GM18870 (cell line): ENCODE data around the gene PPP1R8.
"Not testable (repeated sequence)": the region's sequence is repeated elsewhere in the genome, so short reads cannot be mapped to it uniquely, and the experiment has no call there.

ENCODE experiments used
- ATAC-seq: cut with Tn5 transposase; IDR thresholded peaks from one replicate; pipeline ENCODE4 v1.9.1; 2021; ENCODE audit warnings: moderate library complexity; ENCODE audit not compliant: unreplicated experiment

PPP1R8 gene

DNA sequence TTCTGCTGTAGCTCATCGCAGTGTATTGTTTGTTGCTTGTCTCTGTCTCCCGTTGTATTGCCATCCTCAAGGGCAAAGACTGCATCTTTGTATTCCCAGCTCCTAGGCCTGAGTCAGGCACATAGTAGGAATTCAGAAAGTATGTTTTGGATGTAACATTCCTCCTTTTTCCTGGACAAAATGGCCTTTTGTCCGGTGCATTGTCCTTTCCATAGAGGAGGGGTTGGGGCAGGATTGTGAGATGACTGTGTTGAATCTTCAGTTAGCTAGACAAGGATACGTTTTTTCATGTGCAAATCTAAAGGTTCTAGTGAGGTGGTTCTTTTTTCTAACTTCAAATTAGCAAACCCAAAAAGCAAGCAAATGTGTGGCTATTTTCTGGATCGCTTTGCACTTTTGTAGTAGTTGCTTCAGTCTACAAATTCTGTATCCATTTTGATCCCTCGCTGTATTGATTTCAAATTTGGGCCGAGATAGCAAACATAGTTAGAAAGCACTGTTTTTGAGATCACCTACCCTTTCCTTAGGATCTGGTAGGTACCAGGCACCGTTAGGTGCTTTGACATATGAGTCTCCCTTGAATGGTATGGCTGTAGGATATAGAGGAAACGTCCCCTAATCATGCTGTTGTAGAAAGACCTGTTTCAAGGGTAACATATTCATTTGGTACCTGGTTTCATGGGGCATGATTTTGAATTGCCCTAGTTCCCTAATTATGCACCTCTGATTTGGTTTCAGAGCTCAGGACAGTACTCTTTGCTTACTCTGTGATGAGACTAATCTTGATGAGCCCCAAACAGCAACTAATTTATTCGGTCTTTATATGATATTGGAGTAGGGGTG, 1.2 kb downstream of the PPP1R8 start:
- ATAC-seq, result no peak

DNA sequence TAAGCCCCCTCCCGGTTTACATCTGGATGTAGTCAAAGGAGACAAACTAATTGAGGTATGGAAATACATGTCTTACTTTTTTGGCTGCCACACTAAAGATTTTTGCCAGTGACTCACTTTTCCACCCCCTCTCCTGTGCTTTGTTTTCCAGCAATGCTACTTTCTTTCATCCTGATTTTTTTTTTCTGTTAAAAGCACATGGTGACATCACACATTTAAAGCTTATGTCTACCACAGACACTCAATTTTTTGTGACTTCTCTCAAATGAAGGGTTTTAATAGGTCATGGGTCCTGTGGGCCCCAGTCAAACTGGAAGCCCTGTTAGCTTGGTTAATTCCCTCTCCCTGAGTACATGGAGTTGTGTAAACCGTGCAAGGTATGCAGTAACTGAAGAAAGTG, 2.2 kb downstream of the PPP1R8 start:
- ATAC-seq, result no peak

DNA sequence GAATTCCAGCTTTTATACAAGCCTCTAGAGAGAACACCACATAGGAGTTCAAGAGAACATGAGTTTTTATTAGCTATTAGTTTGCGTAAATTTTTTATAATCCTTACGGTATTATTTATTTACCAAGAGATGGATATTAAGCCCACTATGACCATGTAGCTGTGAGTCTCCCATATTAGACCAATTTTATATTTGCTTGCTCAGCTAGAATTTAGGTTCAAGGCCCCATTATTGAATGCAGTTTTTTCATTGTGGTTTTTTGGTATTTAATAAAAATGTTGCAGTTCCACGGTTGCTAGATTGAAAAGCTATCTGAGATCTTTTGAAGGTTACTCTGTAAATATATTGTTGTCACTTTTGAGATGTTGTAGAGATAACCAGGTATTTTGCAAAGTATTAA, 2.9 kb downstream of the PPP1R8 start:
- no peak for ATAC-seq

DNA sequence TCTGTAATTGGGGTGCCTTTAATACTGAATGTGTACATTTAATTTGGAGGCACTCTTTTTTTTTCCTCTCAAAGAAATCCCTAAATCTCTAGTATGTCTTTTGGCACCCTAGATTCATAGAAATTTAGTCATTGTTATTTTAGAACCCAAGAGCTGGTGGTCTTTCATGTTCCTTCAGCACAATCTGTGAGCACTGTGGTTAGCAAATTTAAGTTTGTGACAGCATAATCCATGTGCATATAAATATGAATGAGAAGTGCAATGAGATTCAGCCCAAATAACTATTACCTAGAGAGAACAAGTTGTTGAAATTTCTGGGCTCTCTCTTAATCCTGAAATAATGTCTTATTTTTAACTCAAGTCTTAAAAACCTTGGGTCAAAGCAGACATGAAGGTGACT, 4.5 kb downstream of the PPP1R8 start:
- no peak for ATAC-seq

DNA sequence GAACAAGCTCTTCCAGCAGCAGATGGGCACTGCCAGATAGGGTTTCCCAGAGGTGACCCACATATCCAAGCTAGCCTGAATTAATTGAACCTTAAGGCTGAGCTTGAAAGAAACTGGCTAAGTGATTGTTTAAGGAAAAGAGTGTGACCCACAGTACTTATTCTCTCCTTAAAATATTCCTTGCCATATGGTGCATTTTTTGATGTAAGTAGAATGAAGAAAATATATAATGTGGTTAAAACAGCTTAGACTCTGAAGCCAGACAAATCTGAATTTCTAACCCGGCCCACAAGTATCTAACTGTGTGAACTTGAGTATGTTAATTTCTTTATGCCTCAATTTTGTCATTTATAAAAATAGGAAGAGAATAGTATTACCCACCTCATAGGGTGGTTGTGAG, 4.9 kb downstream of the PPP1R8 start:
- no peak for ATAC-seq

DNA sequence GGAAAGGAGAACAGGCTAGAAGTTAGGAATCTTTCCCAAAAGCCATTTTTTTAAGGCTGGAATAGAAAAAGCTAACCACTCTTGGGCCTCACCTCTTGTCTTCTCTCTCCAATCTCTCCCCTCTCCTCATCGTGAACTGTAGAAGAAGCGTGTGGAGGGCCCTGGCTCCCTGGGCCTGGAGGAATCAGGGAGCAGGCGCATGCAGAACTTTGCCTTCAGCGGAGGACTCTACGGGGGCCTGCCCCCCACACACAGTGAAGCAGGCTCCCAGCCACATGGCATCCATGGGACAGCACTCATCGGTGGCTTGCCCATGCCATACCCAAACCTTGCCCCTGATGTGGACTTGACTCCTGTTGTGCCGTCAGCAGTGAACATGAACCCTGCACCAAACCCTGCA, 19.4 kb downstream of the PPP1R8 start:
- no peak for ATAC-seq

DNA sequence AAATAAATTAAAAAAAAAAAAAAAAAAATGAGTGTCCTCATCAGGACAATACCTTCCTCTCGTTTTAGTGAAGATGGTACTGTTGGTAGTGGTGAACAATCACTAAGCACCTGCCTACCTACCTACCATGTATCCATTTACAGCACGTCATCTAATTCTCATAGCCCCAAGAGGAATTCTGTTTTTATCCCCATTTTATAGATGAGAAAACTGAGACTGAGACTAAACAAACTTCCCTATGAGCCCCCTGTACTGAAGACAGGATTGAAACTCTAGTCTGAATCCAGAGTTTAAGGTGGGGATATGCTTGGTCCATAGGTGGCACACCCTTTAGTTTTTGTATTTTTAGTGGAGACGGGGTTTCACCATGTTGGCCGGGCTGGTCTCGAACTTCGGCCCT, 24.5 kb downstream of the PPP1R8 start:
- ATAC-seq, result no peak

DNA sequence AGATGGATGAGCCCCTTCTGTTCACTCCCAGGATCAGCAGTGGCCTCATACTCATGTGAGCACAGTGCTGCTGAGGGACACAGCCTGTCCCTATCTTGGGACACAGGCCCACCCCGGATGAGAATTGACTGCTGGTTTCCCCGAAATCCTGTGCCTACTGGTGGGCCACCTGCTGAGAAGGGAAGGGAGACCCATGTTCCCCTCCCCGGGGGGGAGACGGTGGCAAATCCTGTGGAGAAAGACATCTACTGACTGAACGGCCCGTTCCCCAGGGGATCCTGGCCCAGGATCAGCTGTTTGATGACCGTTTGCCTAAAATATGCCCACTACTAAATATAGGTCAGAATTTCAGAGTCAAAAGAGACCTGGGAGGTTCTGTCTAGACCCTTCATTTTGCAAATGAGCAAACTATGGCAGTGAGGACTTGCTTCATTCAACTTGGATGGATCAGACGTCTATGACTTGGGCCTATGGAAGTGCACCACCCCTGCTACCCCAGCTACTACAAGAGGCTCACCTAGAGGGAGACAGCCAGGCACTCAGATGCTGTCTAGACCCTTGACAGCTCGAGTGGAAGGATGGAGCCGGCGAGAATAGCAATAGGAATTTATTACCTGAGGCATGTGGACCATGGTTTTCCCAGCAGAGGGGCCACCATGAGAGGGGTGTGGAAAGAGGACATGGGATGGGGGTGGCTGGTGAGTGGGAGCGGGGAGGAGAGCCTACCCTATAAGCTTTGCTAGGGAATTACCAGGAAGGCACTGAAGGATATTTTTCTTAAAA, 26.2 kb downstream of the PPP1R8 start:
- ATAC-seq, result no peak

DNA sequence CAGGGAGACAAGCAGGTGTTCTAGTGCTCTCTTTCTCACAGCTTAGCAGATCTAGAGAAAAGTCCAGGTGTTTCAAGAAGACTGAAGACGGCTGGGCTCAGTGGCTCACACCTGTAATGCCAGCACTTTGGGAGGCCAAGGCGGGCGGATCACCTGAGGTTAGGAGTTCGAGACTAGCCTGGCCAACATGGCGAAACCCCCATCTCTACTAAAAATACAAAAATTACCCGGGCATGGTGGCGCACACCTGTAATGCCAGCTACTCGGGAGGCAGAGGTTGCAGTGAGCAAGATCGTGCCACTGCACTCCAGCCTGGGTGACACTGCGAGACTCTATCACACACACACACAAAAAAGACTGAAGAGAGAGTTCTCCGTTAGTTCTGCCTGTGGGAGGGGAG, 27.0 kb downstream of the PPP1R8 start:
- not testable (repeated sequence) for ATAC-seq

DNA sequence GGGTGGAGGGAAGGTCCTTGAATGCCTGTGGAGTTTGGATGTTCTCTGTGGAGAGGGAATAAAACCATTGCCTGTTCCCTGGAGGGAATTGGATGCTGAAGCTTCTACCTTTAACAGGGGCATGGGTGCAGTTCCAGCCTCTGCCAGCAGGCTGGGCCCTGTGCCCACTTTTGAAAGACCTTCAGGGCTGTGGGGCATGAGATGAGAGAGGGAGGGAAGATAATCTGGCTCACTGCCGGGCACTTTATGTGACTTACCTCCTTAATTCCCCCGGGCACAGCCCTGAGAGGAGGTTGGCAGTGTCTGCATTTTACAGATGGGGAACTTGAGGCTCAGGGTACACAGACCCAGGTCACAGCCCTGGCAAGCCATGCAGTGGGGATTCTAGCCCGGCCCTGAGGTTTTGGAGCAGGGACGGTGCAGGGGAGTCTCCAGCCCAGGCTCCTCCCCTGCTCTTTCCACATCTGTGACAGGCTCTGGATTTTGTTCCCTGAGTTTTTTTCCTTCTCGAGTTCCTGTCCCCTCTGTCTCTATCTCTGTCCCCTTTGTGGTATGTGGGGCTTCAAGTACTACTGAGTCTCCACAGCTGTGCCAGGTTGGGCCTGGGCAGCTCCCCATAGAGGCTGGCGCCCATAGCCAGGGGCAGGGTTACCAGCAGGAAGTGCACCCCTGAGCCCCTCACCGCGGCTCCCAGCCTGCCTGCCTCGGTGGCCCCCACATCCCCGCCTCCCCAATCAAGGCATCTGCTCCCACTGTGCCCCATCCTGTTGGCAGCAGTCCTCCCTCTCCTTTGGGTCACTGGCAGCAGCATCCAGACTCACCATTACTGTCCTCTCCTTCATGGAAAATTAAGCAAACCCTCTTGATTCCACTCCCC, 27.7 kb downstream of the PPP1R8 start:
- no peak for ATAC-seq

DNA sequence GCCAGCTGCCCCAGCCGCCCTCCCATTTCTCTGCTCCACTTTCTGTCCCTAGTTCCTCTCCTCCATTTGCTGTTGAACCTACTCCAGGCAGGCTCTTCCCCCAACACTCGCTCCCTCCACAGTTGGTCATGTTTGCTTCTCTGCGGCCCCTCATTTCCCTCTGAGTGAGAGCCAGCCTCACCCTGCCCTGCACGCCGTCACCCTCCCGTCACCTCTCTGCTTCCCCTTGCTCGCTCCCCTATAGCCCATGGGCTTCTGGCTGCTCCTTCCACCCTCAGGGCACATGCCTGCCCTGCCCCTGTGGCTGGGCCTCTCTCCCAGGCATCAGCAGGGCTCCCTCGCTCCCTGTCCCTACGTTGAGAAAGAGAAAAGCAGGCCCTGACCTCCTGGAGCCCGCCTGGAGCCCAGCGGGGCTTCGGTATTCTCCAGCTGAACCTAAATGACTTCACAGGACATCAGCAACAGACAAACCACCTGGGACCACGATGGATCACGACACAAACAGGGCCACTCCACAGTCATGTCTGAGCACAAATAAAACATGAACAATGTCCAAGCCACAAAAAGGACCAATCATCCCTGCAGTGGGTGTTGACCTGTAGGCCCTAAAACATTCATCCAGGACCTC, 28.5 kb downstream of the PPP1R8 start:
- ATAC-seq, result no peak

DNA sequence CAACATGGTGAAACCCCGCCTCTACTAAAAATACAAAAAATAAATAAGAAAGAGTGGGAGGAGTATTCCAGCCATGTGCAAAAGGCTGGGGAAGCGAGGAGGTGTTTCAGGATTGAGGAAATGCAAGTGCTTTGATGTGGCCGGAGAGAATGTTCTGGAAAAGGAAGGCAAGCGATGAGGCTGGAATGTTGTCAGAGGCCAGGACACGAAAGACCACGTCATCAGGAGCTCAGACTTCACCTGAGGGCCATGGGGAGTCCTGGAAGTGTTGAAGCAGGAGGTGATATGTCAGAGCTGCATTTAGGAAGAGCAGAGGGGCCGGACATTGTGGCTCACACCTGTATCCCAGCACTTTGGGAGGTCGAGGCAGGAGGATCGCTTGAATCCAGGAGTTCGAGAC, 30.9 kb downstream of the PPP1R8 start:
- no peak for ATAC-seq

DNA sequence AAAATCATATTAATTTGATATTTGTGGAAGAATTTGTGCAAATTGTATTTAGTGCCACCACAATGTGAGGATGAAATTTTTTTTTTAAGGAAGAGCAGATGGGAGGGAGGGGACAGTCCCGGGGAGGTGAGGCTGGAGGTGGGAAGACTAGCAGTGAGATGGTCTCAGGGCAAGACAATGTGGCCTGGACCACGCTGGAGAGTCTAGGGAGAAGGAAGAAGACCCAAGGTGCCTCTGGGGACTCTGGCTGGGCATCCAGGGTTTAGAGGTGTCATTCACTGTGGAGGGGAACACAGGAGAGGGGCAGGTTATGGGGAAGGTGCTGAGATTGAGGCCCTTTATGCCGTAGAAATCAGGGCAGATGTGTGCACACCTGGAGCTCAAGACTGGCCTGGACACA, 31.4 kb downstream of the PPP1R8 start:
- ATAC-seq, result no peak

DNA sequence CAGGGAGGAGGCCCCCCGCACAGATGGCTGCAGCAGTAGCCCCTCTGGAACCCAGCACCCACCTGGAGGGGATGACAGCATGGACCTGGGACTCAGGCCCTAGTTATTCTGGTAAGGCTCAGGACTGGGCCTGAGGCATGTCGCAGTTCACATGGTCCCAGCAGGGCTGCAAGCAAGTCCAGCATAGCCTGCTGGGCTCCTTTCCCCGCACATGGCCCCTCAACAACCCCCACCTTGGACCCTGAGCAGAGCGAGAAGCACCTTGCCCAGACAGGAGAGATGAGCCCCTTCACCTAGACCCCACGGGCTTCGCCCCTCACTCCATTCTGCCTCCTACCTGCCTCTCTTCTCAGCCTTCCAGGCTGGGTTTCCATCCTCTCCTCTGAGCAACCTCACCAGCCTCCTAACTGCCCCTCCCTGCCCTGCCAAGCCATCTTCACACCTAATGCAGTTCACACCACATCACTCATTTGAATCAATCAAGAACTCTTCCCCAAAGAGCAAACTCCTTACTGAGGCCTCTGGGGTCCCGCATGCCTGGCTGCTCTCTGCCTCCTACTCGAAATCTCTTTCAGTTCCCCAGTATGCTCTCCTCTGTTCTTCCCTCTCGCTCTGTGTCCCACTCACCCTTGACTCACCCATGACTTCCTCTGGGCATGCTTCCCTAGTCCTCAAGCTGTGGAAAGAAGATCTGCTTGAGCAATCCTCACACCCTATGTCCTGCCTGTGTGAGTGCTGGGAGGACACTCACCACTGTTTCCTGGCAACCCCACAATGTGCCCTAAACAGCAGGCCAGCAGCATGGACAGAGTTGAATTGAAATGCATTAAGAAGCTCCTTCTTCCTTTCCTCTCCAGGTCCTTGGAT, 32.3 kb downstream of the PPP1R8 start:
- ATAC-seq, result peak; percentile 37

DNA sequence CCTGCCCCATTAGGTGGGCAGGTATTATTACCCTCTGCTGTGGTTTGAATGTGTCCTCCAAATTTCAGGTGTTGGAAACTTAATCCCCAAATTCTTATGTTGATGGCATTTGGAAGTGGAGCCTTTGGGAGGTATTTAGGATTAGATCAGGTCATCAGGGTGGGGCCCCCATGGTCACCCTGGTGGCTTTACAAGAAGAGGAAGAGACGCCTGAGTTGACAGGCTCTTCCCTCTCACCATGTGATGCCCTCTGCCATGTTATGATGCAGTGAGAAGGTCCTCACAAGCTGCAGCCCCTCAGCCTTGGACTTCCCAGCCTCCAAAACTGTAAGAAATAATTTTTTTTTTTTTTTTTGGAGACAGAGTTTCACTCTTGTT, 32.9 kb downstream of the PPP1R8 start:
- no peak for ATAC-seq

DNA sequence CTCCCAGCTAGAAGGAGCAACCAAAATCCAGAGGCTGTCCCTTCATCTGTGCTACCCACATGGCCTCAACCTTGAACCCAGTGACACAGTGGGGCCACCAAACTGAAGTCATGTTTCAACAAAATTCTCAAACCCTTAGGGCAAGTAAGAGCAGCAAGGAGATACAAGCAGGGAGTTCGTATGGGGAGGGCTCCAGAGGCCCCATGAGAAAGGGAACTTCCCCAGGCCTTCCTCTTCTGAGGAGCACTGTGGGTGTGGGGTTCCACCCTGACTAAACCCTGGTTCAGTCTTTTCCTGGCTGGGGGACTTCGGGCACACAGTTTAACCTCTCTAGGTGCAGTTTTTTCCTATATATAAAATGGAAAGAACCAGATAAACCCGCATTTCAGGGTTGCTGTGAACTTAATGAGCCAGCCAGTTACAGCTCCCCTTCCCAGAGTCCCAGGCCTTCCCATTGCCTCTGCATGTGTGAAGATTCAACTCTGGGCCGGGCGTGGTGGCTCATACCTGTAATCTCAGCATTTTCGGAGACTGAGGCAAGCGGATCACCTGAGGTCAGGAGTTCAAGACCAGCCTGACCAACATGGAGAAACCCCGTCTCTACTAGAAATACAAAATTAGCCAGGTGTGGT, 33.8 kb downstream of the PPP1R8 start:
- ATAC-seq, result no peak

DNA sequence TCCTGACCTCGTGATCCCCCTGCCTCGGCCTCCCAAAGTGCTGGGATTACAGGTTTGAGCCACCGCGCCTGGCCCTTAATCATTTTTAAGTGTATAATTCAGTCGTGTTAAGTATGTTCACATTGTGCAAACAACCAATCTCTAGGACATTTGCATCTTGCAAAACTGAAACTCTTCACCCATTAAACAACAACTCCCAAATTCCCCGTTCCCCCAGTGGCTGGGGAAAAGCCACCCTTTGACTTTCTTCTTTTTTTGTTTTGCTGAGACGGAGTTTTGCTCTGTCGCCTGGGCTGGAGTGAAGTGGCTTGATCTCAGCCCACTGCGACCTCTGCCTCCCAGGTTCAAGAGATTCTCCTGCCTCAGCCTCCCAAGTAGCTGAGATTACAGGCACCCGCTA, 35.2 kb downstream of the PPP1R8 start:
- ATAC-seq, result no peak

DNA sequence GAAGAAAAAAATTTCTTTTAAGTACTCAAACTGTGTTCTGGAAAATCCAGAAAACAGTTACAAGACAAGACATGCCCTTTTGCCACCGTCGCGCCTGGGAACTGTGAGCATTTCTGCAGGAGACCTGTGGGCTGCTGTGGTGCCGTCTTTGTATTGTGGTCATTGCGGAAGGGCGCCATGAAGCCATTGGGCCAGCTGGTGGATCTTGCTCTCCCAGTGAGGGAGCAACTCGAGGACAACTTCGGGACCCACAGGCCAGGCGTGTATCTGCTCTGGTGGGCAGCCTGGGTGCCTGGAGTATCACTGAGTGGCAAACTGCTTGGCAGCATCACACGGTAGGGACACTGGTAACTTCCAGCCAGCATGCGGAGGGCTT, 38.0 kb downstream of the PPP1R8 start:
- no peak for ATAC-seq

DNA sequence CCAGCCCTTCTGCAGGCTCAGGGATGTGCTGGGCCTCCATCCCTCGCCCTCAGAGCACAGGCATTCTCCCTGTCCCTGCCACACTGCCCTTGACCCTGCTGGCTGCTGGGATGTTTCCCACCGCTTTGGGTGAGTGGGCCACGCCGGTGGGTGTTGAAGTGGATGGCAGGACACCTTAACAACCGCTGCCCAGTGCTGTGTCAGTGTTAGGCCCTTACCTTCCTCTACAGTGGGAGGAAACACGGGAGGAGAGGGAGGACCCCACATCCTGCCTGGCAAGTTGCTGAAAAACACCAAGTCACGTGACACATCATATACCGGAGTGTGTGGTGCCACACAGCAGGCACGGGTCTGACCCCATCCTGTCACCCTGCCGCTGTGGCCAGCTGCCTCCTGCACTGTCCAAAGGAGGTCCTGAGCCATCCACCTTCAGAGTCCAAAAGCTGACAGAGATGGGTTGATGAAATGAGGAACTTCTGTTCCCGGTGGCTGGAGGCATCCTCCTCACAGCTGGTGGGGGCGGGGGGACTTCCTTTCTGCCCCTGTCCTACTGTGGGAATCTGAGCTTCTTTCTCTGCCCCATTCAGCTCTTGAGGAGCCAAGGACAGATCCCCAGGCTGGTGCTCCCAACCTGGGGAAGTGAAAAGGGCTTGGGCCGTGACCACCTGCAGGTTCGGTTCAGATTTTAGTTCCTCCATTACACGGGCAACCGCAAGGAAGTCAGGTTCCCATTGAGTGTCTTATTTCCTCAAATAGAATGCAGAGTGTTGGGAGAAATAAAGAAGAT, 38.5 kb downstream of the PPP1R8 start:
- ATAC-seq, result no peak
